ENCODE data around the gene RFX1. TPM values are rescaled to one million over a fixed set of nuclear protein-coding genes. Genes with fewer than 3 reads are reported as not detected.

The RFX1 gene
- total and polyA plus RNA-seq, 9 of the 15 experiments (the other 6 are each of a cell fraction or from before 2014, with no cell fraction given): 0.14 to 19.3 (median 1.2) TPM

DNA sequence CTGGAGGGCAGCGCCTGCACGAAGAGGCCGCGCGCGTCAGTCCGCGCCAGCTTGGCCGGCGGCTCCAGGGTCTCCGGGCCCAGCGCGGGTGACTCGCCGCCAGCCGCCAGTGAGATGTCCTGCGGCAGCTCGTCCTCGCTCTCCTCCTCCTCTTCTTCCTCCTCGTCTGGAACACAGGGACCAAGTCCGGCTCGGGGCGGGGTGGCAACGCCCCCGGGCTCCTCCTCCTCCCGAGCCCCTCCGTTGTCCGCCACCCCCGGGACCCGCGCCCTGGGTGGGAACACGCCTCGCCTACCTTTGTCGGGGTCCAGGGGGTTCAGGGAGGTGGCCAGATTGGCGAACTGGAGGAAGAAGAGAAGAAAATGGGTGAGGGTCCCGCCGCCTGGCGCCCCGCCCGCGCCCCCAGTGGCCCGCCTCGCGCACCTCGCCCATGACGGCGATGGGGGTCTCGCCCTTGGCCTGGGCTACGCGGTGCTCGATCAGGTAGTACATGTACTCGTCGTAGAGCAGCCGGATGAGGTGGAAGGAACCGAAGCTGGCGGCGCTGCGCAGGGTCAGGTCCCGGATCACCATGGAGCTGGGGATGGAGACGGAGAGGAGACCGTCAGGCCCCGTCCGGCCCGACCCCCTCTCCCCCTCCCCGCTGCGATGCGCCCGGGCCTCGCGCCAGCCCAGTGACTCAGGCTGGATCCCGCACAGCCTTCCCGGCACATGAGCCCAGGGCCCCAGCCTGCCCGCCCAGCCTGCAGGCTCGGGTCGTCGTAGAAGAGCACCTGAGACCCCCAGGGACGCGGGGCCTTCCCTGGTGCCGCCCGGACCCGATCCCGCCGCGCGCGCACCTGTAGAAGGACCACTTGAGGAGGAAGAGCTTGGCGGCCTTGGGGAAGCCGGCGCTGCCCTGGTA is 43.2 kb downstream of the RFX1 start (continued):
- TF ChIP-seq HMGN3 (IDR thresholded peaks at IDR 0.05; ENCODE audit: borderline replicate concordance, extremely low read depth, insufficient read length, low read depth, low read length) (no peak), SMAD1 (IDR thresholded peaks at IDR 0.05; ENCODE audit: low read depth, low read length, partially characterized antibody) (no peak)
- TF ChIP-seq, protein P1, sequence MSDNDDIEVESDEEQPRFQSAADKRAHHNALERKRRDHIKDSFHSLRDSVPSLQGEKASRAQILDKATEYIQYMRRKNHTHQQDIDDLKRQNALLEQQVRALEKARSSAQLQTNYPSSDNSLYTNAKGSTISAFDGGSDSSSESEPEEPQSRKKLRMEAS (CRISPR knock-in tag; IDR thresholded peaks at IDR 0.05): no peak

DNA sequence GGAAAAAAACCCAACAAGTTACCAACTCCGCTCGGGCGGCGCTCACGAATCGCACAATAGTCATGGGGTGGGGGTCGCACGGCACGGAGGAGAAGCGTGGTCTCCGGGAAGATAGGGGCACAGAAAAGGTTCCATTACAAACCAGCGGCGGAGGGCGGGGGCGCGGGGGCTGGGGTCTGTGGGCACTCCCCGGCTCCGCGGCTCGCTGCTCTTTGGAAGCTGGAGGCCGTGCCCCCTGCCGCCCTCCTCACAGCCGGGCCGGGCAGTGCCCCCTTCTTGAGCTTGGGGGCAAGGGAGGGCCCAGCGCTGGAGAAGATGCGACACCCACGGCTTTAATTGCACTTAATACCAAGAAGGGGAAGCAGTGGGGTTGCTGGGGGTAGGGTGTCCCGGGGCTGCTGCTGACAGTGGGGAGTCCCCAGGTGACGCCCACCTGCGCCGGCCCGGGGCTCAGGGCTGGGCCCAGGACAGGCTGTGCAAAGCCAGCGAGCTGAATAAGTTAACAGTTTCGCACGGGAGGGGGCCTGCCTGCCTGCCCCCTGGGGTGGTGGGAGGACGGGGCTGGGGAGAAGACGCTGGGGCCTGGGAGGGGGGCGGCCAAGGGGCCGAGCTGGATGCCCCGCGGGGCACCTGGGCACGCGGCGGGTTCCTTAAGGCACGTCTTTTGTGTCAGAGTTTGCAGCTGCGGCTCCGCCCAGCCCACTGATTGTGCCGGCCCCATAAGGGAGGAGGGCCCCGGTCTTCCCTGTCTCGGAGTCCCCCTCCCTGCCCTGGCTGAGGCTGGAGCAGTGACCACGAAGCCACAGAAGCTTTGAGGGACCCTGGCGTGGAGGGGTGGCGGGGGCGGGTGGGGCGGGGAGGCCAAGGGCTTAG is 44.1 kb downstream of the RFX1 start:
- no peak for FAIRE-seq
- H2AFZ ChIP-seq (ENCODE audit: low read depth, low read length): no peak overlapping the region
- no peak overlapping the region for H3K9ac ChIP-seq (ENCODE audit: insufficient read depth in 1 of 2, low read depth in 2 of 2, low read length in 2 of 2)
- no peaks in the 10 kb centered on the region for H3K27me3 ChIP-seq (ENCODE audit: control insufficient read depth in 2 of 2, insufficient read depth in 2 of 2, low read length in 2 of 2)
- in situ Hi-C loops (cut with MboI) (no loop called here), intact Hi-C loops (cut with micrococcal nuclease) (no loop called here)
- peaks cover 83% of the 10 kb centered on the region; the same call in 2 of the 3 replicates for H3K36me3 ChIP-seq (ENCODE audit: control insufficient read depth, insufficient read depth, low read length)
- DNase-seq (ENCODE audit: extremely low read depth in 1 of 4, low spot score in 3 of 4): peak in 2 of 4 experiments; percentile 35 to 38
- H3K4me2 ChIP-seq (ENCODE audit: insufficient read depth, low read length): no peak overlapping the region
- ChIA-PET POLR2A (interaction anchor here (0.6 to 4.1 kb wide), 3 partner anchors 9 to 69 kb away, joined by 3 to 12 read pairs (median 3); partner anchors contain the start of gene DCAF15), CTCF (ENCODE audit: low intra/inter-chr PET ratio) (no interaction called here)
- H4K20me1 ChIP-seq (replicated peaks; ENCODE audit: control insufficient read depth, insufficient read depth, low read length): no peaks in the 10 kb centered on the region
- no peak overlapping the region for H3K27ac ChIP-seq (ENCODE audit: extremely low read depth, low read depth, low read length)
- 0 out of 2 replicates have a peak, but pooled peaks have one; percentile 39 for TF ChIP-seq POLR2AphosphoS2 (IDR thresholded peaks at IDR 0.05; ENCODE audit: low read length)
- peak; percentile 32; the same call in 1 of the 2 replicates for TF ChIP-seq RBFOX2 (IDR thresholded peaks at IDR 0.05; ENCODE audit: low read depth, low read length)
- TF ChIP-seq POLR2A (conservative IDR thresholded peaks at IDR 0.05): peak; percentile 38; the same call in 1 of the 2 replicates
- peak; percentile 33; the same call in 1 of the 2 replicates for TF ChIP-seq POLR2G (IDR thresholded peaks at IDR 0.05; ENCODE audit: low read depth, low read length)
- TF ChIP-seq ZC3H4 (CRISPR knock-in tag; IDR thresholded peaks at IDR 0.05; ENCODE audit: borderline replicate concordance): no peak
- TF ChIP-seq POLR2B (IDR thresholded peaks at IDR 0.05; ENCODE audit: low read depth, partially characterized antibody): peak; percentile 15
- TF ChIP-seq HMGN3 (IDR thresholded peaks at IDR 0.05; ENCODE audit: borderline replicate concordance, extremely low read depth, insufficient read length, low read depth, low read length): peak; percentile 65
- peak; percentile 34 for TF ChIP-seq SUPT5H (IDR thresholded peaks at IDR 0.05)
- TF ChIP-seq MAZ (CRISPR knock-in tag; conservative IDR thresholded peaks at IDR 0.05 in 1 of 2, IDR thresholded peaks at IDR 0.05 in 1 of 2): no peak
- H3K9me1 ChIP-seq (ENCODE audit: control insufficient read depth, insufficient read depth, low read length): no peaks in the 10 kb centered on the region
- H3K4me1 ChIP-seq (replicated peaks in 1 of 2; ENCODE audit: control insufficient read depth in 2 of 2, insufficient read depth in 2 of 2, low read length in 2 of 2): peaks cover 7 to 58% of the 10 kb centered on the region in 2 experiments; a peak in 4 of 5 replicates
- H3K79me2 ChIP-seq (ENCODE audit: control insufficient read depth, insufficient read depth, low read length): no peaks in the 10 kb centered on the region
- no peaks in the 10 kb centered on the region for H3K9me3 ChIP-seq (replicated peaks; ENCODE audit: control insufficient read depth, insufficient read depth, low read depth, low read length)
- no TSS peak for BruUV-seq (replicated peaks)
- WGBS (ENCODE audit: insufficient coverage, low coverage, missing lambda C conversion rate): 93% methylated on average over 25 of the region's 55 CpGs
- no peak for ATAC-seq
- H3K4me3 ChIP-seq: no peak overlapping the region
